HepG2 (cell line): ENCODE results near the gene PRMT2. TPM values are rescaled to one million over a fixed set of nuclear protein-coding genes. Genes with fewer than 3 reads are reported as not detected.
A peak's percentile ranks its signal among the peaks of the same experiment; 100 is the strongest.

Experiments used
- HNRNPUL1 ChIP-seq: fragments of 200-400 bp; formaldehyde crosslinking; IDR thresholded peaks from 2 replicates; pipeline ENCODE4 v1.6.1; 2017; ENCODE audit warnings: low read depth, mild to moderate bottlenecking, low read length, moderate library complexity
- JDP2 ChIP-seq: sonication (generic); formaldehyde crosslinking; IDR thresholded peaks from 2 replicates; pipeline ENCODE4 v1.8.1; 2022; ENCODE audit warnings: missing genetic modification reagents, borderline replicate concordance
- MBD4 ChIP-seq: IDR thresholded peaks from 2 replicates; pipeline ENCODE4 v1.6.1; 2012; ENCODE audit warnings: low read length, inconsistent platforms, borderline replicate concordance
- PCBP1 ChIP-seq: fragments of 200-400 bp; formaldehyde crosslinking; IDR thresholded peaks from 2 replicates; pipeline ENCODE4 v1.6.1; 2017; ENCODE audit warnings: mild to moderate bottlenecking, low read depth, low read length, borderline replicate concordance
- RFX1 ChIP-seq: fragments of 450-650 bp; IDR thresholded peaks from 2 replicates; pipeline ENCODE4 v1.6.1; 2017
- SKI ChIP-seq: fragments of 450-650 bp; IDR thresholded peaks from one replicate; pipeline ENCODE4 v1.6.1; 2018; ENCODE audit warnings: mild to moderate bottlenecking; ENCODE audit not compliant: partially characterized antibody
- XBP1 ChIP-seq: sonication (generic); formaldehyde crosslinking; IDR thresholded peaks from 2 replicates; pipeline ENCODE4 v1.5.0; 2020; ENCODE audit warnings: missing genetic modification reagents
- ZFP82 ChIP-seq: sonication (generic); formaldehyde crosslinking; IDR thresholded peaks from 2 replicates; pipeline ENCODE4 v1.5.1; 2020; ENCODE audit warnings: mild to moderate bottlenecking, missing genetic modification reagents, borderline replicate concordance
- ZNF605 ChIP-seq: sonication (generic); formaldehyde crosslinking; IDR thresholded peaks from 2 replicates; pipeline ENCODE4 v1.8.0; 2022; ENCODE audit warnings: mild to moderate bottlenecking, missing genetic modification reagents
- ZSCAN30 ChIP-seq: sonication (generic); formaldehyde crosslinking; IDR thresholded peaks from 2 replicates; pipeline ENCODE4 v1.5.0; 2020; ENCODE audit warnings: mild to moderate bottlenecking, missing genetic modification reagents
- polyA plus RNA-seq, 8 experiments: library from polyadenylated mRNA; depleted of rRNA in 3 of 8; stranded (reverse) in 7 of 8; unstranded in 1 of 8; fragments of >200 nt; fragmentation: Illumina TruSeq in 4 of 8; extraction: Trizol in 4 of 8; gene quantifications; 2 replicates each; pipeline versions ENCODE4 v1.2.1 to v1.2.3, GENCODE V29; 2011 to 2016; ENCODE audit warnings: low read depth in 4 of 8, missing spikeins in 1 of 8, mixed read lengths in 1 of 8; ENCODE audit not compliant: insufficient read depth in 1 of 8
- total RNA-seq, 5 experiments: library from RNA; depleted of rRNA; stranded (reverse); fragments of >200 nt; fragmentation: Illumina TruSeq; extraction: Trizol; gene quantifications; 2 replicates each; pipeline ENCODE4 v1.2.3, GENCODE V29; 2016; ENCODE audit warnings: low read depth in 1 of 5
- TF ChIP-seq, protein P1 (sequence below): sonication (generic); formaldehyde crosslinking; IDR thresholded peaks from 2 replicates; pipeline ENCODE4 v1.4.0; 2020; ENCODE audit warnings: missing genetic modification reagents, borderline replicate concordance
- TF ChIP-seq, protein P2 (sequence below): sonication (generic); formaldehyde crosslinking; IDR thresholded peaks from 2 replicates; pipeline ENCODE4 v1.5.0; 2020; ENCODE audit warnings: mild to moderate bottlenecking, missing genetic modification reagents, borderline replicate concordance
- TF ChIP-seq, protein P3 (sequence below): sonication (generic); formaldehyde crosslinking; IDR thresholded peaks from 2 replicates; pipeline ENCODE4 v1.4.0; 2020; ENCODE audit warnings: missing genetic modification reagents, borderline replicate concordance
- TF ChIP-seq, protein P4 (sequence below): IDR thresholded peaks from 2 replicates; pipeline ENCODE4 v1.6.1; 2016

Gene PRMT2
- total and polyA plus RNA-seq, 2 of the 13 experiments (the other 11 are each of a cell fraction or from before 2014, with no cell fraction given): 54.4 to 78.8 TPM

DNA sequence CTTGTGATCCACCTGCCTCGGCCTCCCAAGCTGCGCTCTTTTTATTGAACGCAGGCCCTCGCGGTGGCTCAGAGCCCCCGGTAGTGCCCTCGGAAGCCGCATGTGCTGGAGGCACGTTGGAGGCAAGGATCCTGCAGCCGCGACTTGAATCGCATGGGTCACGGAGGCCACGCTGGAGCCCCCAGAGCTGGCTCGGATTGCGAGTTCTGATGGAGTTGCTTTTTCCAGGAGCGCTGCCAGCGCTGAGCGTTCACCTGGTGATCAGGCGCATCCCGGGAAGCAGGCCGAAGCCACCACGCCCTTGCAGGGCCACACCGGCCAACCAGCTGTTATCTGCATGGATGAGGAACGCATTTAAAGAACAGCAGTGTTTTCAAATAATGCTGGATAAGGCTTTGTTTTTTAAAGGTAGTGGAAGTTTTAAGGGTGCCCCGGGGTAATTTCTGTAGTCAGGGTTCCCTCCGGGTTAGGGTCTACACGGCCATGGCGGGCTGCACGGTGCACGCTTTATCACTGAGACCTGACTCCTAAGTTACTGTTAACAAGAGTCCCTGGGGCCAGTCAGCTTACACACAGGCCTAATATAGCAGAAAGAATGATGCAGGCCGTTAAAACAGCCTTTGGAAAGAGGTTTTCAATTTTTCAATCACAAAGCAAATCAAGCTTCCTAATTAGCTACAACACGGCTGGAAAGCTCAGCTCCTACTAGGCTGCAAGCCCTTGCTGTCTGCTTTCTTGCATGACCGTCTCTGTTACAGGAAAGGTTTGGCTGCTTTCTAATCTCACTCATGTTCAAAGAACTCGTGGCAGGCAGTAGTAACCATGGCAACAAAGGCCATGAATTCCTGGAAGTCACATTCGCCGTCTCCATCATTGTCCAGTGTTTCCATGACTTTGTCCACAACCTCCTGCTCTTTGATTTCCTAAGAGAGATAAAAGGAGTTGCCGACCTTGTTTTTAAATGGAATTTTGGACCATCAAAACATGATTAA is 36.6 kb upstream of the PRMT2 start (continued):
- TF ChIP-seq, protein P1, sequence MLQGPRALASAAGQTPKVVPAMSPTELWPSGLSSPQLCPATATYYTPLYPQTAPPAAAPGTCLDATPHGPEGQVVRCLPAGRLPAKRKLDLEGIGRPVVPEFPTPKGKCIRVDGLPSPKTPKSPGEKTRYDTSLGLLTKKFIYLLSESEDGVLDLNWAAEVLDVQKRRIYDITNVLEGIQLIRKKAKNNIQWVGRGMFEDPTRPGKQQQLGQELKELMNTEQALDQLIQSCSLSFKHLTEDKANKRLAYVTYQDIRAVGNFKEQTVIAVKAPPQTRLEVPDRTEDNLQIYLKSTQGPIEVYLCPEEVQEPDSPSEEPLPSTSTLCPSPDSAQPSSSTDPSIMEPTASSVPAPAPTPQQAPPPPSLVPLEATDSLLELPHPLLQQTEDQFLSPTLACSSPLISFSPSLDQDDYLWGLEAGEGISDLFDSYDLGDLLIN (CRISPR knock-in tag): no peak
- TF ChIP-seq ZSCAN30 (CRISPR knock-in tag): no peak
- TF ChIP-seq XBP1 (CRISPR knock-in tag): no peak
- TF ChIP-seq PCBP1: no peak
- TF ChIP-seq, protein P2, sequence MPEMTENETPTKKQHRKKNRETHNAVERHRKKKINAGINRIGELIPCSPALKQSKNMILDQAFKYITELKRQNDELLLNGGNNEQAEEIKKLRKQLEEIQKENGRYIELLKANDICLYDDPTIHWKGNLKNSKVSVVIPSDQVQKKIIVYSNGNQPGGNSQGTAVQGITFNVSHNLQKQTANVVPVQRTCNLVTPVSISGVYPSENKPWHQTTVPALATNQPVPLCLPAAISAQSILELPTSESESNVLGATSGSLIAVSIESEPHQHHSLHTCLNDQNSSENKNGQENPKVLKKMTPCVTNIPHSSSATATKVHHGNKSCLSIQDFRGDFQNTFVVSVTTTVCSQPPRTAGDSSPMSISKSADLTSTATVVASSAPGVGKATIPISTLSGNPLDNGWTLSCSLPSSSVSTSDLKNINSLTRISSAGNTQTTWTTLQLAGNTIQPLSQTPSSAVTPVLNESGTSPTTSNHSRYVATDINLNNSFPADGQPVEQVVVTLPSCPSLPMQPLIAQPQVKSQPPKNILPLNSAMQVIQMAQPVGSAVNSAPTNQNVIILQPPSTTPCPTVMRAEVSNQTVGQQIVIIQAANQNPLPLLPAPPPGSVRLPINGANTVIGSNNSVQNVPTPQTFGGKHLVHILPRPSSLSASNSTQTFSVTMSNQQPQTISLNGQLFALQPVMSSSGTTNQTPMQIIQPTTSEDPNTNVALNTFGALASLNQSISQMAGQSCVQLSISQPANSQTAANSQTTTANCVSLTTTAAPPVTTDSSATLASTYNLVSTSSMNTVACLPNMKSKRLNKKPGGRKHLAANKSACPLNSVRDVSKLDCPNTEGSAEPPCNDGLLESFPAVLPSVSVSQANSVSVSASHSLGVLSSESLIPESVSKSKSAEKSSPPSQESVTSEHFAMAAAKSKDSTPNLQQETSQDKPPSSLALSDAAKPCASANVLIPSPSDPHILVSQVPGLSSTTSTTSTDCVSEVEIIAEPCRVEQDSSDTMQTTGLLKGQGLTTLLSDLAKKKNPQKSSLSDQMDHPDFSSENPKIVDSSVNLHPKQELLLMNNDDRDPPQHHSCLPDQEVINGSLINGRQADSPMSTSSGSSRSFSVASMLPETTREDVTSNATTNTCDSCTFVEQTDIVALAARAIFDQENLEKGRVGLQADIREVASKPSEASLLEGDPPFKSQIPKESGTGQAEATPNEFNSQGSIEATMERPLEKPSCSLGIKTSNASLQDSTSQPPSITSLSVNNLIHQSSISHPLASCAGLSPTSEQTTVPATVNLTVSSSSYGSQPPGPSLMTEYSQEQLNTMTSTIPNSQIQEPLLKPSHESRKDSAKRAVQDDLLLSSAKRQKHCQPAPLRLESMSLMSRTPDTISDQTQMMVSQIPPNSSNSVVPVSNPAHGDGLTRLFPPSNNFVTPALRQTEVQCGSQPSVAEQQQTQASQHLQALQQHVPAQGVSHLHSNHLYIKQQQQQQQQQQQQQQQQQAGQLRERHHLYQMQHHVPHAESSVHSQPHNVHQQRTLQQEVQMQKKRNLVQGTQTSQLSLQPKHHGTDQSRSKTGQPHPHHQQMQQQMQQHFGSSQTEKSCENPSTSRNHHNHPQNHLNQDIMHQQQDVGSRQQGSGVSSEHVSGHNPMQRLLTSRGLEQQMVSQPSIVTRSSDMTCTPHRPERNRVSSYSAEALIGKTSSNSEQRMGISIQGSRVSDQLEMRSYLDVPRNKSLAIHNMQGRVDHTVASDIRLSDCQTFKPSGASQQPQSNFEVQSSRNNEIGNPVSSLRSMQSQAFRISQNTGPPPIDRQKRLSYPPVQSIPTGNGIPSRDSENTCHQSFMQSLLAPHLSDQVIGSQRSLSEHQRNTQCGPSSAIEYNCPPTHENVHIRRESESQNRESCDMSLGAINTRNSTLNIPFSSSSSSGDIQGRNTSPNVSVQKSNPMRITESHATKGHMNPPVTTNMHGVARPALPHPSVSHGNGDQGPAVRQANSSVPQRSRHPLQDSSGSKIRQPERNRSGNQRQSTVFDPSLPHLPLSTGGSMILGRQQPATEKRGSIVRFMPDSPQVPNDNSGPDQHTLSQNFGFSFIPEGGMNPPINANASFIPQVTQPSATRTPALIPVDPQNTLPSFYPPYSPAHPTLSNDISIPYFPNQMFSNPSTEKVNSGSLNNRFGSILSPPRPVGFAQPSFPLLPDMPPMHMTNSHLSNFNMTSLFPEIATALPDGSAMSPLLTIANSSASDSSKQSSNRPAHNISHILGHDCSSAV (CRISPR knock-in tag): no peak
- TF ChIP-seq RFX1: peak; percentile 88
- TF ChIP-seq, protein P3, sequence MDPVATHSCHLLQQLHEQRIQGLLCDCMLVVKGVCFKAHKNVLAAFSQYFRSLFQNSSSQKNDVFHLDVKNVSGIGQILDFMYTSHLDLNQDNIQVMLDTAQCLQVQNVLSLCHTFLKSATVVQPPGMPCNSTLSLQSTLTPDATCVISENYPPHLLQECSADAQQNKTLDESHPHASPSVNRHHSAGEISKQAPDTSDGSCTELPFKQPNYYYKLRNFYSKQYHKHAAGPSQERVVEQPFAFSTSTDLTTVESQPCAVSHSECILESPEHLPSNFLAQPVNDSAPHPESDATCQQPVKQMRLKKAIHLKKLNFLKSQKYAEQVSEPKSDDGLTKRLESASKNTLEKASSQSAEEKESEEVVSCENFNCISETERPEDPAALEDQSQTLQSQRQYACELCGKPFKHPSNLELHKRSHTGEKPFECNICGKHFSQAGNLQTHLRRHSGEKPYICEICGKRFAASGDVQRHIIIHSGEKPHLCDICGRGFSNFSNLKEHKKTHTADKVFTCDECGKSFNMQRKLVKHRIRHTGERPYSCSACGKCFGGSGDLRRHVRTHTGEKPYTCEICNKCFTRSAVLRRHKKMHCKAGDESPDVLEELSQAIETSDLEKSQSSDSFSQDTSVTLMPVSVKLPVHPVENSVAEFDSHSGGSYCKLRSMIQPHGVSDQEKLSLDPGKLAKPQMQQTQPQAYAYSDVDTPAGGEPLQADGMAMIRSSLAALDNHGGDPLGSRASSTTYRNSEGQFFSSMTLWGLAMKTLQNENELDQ (CRISPR knock-in tag): no peak
- TF ChIP-seq JDP2 (CRISPR knock-in tag): no peak
- no peak for TF ChIP-seq ZNF605 (CRISPR knock-in tag)
- TF ChIP-seq HNRNPUL1: no peak
- TF ChIP-seq, protein P4, sequence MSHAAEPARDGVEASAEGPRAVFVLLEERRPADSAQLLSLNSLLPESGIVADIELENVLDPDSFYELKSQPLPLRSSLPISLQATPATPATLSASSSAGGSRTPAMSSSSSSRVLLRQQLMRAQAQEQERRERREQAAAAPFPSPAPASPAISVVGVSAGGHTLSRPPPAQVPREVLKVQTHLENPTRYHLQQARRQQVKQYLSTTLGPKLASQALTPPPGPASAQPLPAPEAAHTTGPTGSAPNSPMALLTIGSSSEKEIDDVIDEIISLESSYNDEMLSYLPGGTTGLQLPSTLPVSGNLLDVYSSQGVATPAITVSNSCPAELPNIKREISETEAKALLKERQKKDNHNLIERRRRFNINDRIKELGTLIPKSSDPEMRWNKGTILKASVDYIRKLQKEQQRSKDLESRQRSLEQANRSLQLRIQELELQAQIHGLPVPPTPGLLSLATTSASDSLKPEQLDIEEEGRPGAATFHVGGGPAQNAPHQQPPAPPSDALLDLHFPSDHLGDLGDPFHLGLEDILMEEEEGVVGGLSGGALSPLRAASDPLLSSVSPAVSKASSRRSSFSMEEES (CRISPR knock-in tag): peak; percentile 69
- TF ChIP-seq ZFP82 (CRISPR knock-in tag): no peak
- no peak for TF ChIP-seq MBD4
- peak; percentile 54 for TF ChIP-seq SKI
